ENCODE data around the gene CRACDL.
"Not testable (repeated sequence)": the region's sequence is repeated elsewhere in the genome, so short reads cannot be mapped to it uniquely, and the experiment has no call there.

The CRACDL gene

DNA sequence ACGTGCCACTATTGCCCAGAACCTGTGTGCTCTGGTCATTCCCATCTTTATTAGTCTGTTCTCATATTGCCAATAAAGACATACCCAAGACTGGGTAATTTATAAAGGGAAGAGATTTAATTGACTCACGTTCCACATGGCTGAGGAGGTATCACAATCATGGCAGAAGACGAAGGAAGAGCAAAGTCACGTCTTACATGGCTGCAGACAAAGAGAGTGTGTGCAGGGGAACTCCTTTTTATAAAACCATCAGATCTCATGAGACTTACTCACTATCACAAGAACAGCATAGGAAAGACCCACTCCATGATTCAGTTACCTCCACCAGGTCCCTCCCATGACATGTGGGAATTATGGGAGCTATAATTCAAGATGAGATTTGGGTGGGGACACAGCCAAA, 183.3 kb downstream of the CRACDL start:
- not testable (repeated sequence) for H3K4me3 ChIP-seq (ENCODE audit: low read length in 2 of 2); H3K18ac ChIP-seq (ENCODE audit: low read length); H3K14ac ChIP-seq (ENCODE audit: low read length); H2BK12ac ChIP-seq (ENCODE audit: low read length); H3K4ac ChIP-seq (ENCODE audit: low read length); H3K27ac ChIP-seq (replicated peaks; ENCODE audit: low read length); H3K4me2 ChIP-seq (ENCODE audit: insufficient read depth, low read length, poor library complexity, severe bottlenecking); H3K9me3 ChIP-seq (replicated peaks in 1 of 2; ENCODE audit: control insufficient read depth in 2 of 2, insufficient read depth in 1 of 2, low read depth in 1 of 2, low read length in 2 of 2); H3K9ac ChIP-seq (ENCODE audit: low read depth, low read length, poor library complexity); H4K8ac ChIP-seq (ENCODE audit: low read depth, low read length); H2BK120ac ChIP-seq (ENCODE audit: low read depth, low read length); H2BK15ac ChIP-seq (ENCODE audit: low read length); H2AK5ac ChIP-seq (ENCODE audit: low read depth, low read length); H3K4me1 ChIP-seq (ENCODE audit: control insufficient read depth in 2 of 2, insufficient read depth in 1 of 2, low read depth in 1 of 2, low read length in 2 of 2); H3K23ac ChIP-seq (ENCODE audit: low read depth, low read length, poor library complexity); H3K79me1 ChIP-seq (ENCODE audit: low read depth, low read length); H4K91ac ChIP-seq (ENCODE audit: low read depth, low read length, poor library complexity); H2BK5ac ChIP-seq (ENCODE audit: low read length); H3K36me3 ChIP-seq (replicated peaks in 1 of 2; ENCODE audit: control insufficient read depth in 2 of 2, insufficient read depth in 2 of 2, low read length in 2 of 2); H2AFZ ChIP-seq (ENCODE audit: low read length); DNase-seq (ENCODE audit: low spot score)
- peaks cover 0 to 12% (median 0%) of the 10 kb centered on the region in 3 experiments for H3K27me3 ChIP-seq (ENCODE audit: control insufficient read depth in 3 of 3, insufficient read depth in 3 of 3, low read depth in 1 of 3, low read length in 3 of 3)
- WGBS, 2 donors (ENCODE audit: extremely low coverage in 2 of 2, insufficient read length in 2 of 2, insufficient replicate concordance in 1 of 2) = no CpG with 5 or more reads among the region's 4 CpGs

DNA sequence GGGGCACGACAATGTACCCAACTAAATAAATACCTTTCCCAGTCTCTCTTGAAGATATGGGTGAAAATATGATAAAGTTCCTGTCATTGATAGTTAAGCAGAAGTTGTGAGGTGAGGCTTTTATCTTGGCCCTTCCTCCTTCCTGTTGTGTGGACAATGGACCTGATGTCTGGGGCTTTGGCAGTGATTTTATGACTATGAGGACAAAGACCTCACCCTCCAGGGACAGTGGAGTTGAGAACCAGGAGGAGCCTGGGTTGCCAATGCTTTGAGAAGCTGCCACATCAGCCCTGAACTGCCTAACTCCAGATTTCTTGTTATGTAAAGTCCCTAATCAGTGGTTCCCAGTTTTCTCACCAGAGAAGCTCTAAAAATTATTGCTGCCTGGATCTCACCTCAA, 184.3 kb downstream of the CRACDL start:
- H3K18ac ChIP-seq (ENCODE audit: low read length) = no peak overlapping the region

DNA sequence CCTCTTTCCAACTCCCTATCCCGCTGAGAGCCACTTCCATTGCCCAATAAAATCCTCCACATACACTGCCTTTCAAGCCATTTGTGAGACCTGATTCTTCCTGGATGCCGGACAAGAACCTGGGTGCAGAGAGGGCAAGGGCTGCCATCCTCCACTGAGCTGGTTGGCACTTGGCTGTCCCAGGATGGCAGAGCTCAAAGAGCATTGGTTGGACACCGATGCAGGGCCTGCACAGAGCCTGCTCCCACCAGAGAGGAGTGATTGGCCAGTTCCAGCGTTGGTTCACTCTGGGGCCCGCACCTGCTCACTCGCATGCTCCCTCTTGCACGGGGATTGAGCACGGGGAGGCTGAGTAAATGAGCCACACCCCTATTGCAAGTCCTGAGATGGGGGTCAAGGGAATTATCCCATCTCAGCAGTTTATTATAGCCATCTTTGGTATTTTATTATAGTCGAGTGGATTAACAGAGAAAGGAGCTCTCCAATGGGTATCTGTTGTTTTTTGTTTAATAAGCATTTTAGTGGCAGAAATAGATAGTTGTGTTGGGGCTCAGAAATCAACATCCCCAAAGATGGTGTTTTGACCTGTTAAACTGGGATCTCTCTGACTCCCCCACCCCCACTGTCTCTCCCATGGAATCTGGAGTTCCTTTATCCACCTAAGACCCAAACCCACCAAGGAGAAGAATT, 185.3 kb downstream of the CRACDL start:
- no peak overlapping the region for H3K4me2 ChIP-seq (ENCODE audit: insufficient read depth, low read length, poor library complexity, severe bottlenecking)
- no peaks in the 10 kb centered on the region for H3K79me1 ChIP-seq (ENCODE audit: low read depth, low read length)
- no peak overlapping the region for H3K23ac ChIP-seq (ENCODE audit: low read depth, low read length, poor library complexity)
- no peak overlapping the region for H4K91ac ChIP-seq (ENCODE audit: low read depth, low read length, poor library complexity)
- H3K4me1 ChIP-seq (ENCODE audit: control insufficient read depth in 2 of 2, insufficient read depth in 1 of 2, low read depth in 1 of 2, low read length in 2 of 2) = no peaks in the 10 kb centered on the region
- DNase-seq (ENCODE audit: low spot score) = no peak
- H2BK120ac ChIP-seq (ENCODE audit: low read depth, low read length) = no peak overlapping the region
- no peaks in the 10 kb centered on the region for H3K36me3 ChIP-seq (replicated peaks in 1 of 2; ENCODE audit: control insufficient read depth in 2 of 2, insufficient read depth in 2 of 2, low read length in 2 of 2)
- H2AK5ac ChIP-seq (ENCODE audit: low read depth, low read length) = no peak overlapping the region
- H3K4ac ChIP-seq (ENCODE audit: low read length) = no peak overlapping the region
- no peak overlapping the region for H2AFZ ChIP-seq (ENCODE audit: low read length)
- no peak overlapping the region for H3K18ac ChIP-seq (ENCODE audit: low read length)
- H4K8ac ChIP-seq (ENCODE audit: low read depth, low read length) = no peak overlapping the region
- H2BK15ac ChIP-seq (ENCODE audit: low read length) = no peak overlapping the region
- no peak overlapping the region for H3K4me3 ChIP-seq (ENCODE audit: low read length in 2 of 2)
- no peak overlapping the region for H3K27ac ChIP-seq (replicated peaks; ENCODE audit: low read length)
- H3K14ac ChIP-seq (ENCODE audit: low read length) = peak overlapping the region; percentile 56
- H3K9me3 ChIP-seq (replicated peaks in 1 of 2; ENCODE audit: control insufficient read depth in 2 of 2, insufficient read depth in 1 of 2, low read depth in 1 of 2, low read length in 2 of 2) = no peaks in the 10 kb centered on the region
- no peak overlapping the region for H2BK12ac ChIP-seq (ENCODE audit: low read length)
- H2BK5ac ChIP-seq (ENCODE audit: low read length) = no peak overlapping the region
- peaks cover 0 to 7% (median 0%) of the 10 kb centered on the region in 3 experiments for H3K27me3 ChIP-seq (ENCODE audit: control insufficient read depth in 3 of 3, insufficient read depth in 3 of 3, low read depth in 1 of 3, low read length in 3 of 3)
- H3K9ac ChIP-seq (ENCODE audit: low read depth, low read length, poor library complexity) = no peak overlapping the region
- WGBS, 2 donors (ENCODE audit: extremely low coverage in 2 of 2, insufficient read length in 2 of 2, insufficient replicate concordance in 1 of 2) = no CpG with 5 or more reads among the region's 9 CpGs

More for the DNA sequence above, 184.3 kb downstream of the CRACDL start:
- H3K27me3 ChIP-seq (ENCODE audit: control insufficient read depth in 3 of 3, insufficient read depth in 3 of 3, low read depth in 1 of 3, low read length in 3 of 3) = peaks cover 0 to 6% (median 0%) of the 10 kb centered on the region in 3 experiments
- no peak overlapping the region for H2BK120ac ChIP-seq (ENCODE audit: low read depth, low read length)
- H3K4me1 ChIP-seq (ENCODE audit: control insufficient read depth in 2 of 2, insufficient read depth in 1 of 2, low read depth in 1 of 2, low read length in 2 of 2) = no peaks in the 10 kb centered on the region
- no peak overlapping the region for H3K27ac ChIP-seq (replicated peaks; ENCODE audit: low read length)
- DNase-seq (ENCODE audit: low spot score) = no peak
- H3K14ac ChIP-seq (ENCODE audit: low read length) = no peak overlapping the region
- H2AFZ ChIP-seq (ENCODE audit: low read length) = no peak overlapping the region
- H3K4ac ChIP-seq (ENCODE audit: low read length) = no peak overlapping the region
- no peaks in the 10 kb centered on the region for H3K9me3 ChIP-seq (replicated peaks in 1 of 2; ENCODE audit: control insufficient read depth in 2 of 2, insufficient read depth in 1 of 2, low read depth in 1 of 2, low read length in 2 of 2)
- H3K23ac ChIP-seq (ENCODE audit: low read depth, low read length, poor library complexity) = no peak overlapping the region
- WGBS, 2 donors (ENCODE audit: extremely low coverage in 2 of 2, insufficient read length in 2 of 2, insufficient replicate concordance in 1 of 2) = no CpG with 5 or more reads among the region's 1 CpG
- H3K4me2 ChIP-seq (ENCODE audit: insufficient read depth, low read length, poor library complexity, severe bottlenecking) = no peak overlapping the region
- H3K4me3 ChIP-seq (ENCODE audit: low read length in 2 of 2) = no peak overlapping the region
- no peaks in the 10 kb centered on the region for H3K79me1 ChIP-seq (ENCODE audit: low read depth, low read length)
- no peak overlapping the region for H2AK5ac ChIP-seq (ENCODE audit: low read depth, low read length)
- no peak overlapping the region for H4K8ac ChIP-seq (ENCODE audit: low read depth, low read length)
- no peak overlapping the region for H2BK5ac ChIP-seq (ENCODE audit: low read length)
- H2BK12ac ChIP-seq (ENCODE audit: low read length) = no peak overlapping the region
- no peak overlapping the region for H2BK15ac ChIP-seq (ENCODE audit: low read length)
- no peak overlapping the region for H4K91ac ChIP-seq (ENCODE audit: low read depth, low read length, poor library complexity)
- H3K9ac ChIP-seq (ENCODE audit: low read depth, low read length, poor library complexity) = no peak overlapping the region
- H3K36me3 ChIP-seq (replicated peaks in 1 of 2; ENCODE audit: control insufficient read depth in 2 of 2, insufficient read depth in 2 of 2, low read length in 2 of 2) = no peaks in the 10 kb centered on the region

DNA sequence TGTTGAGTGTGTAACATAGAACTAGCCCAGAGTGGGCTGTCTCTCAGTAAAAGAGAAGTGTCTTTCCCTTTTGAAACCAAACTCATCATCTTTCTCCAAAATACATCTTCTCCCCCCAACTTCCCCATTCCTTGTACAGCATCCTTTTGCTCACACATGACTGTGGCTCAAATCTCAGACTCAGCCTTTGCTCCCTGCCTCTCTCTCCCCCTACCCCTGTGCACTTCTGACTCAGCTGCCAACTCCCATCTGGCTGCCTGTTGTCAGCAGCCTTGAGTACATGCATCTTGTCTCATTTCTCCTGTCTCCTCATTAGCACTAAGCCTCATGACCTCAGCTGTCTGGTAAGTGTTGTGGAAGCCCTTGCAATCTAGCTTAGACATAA, 187.0 kb downstream of the CRACDL start:
- Histone ChIP-seq H3K27ac (replicated peaks; ENCODE audit: low read length) (no peak overlapping the region), H2BK5ac (ENCODE audit: low read length) (no peak overlapping the region), H2BK15ac (ENCODE audit: low read length) (no peak overlapping the region), H4K91ac (ENCODE audit: low read depth, low read length, poor library complexity) (no peak overlapping the region), H3K23ac (ENCODE audit: low read depth, low read length, poor library complexity) (no peak overlapping the region), H3K4me1 (ENCODE audit: control insufficient read depth in 2 of 2, insufficient read depth in 1 of 2, low read depth in 1 of 2, low read length in 2 of 2) (no peaks in the 10 kb centered on the region), H3K9ac (ENCODE audit: low read depth, low read length, poor library complexity) (no peak overlapping the region), H4K8ac (ENCODE audit: low read depth, low read length) (no peak overlapping the region), H2AFZ (ENCODE audit: low read length) (no peak overlapping the region), H3K14ac (ENCODE audit: low read length) (no peak overlapping the region), H3K4me3 (ENCODE audit: low read length in 2 of 2) (no peak overlapping the region), H3K27me3 (ENCODE audit: control insufficient read depth in 3 of 3, insufficient read depth in 3 of 3, low read depth in 1 of 3, low read length in 3 of 3) (peaks cover 0 to 7% (median 2%) of the 10 kb centered on the region in 3 experiments), H2BK12ac (ENCODE audit: low read length) (no peak overlapping the region), H2BK120ac (ENCODE audit: low read depth, low read length) (no peak overlapping the region), H2AK5ac (ENCODE audit: low read depth, low read length) (no peak overlapping the region), H3K4ac (ENCODE audit: low read length) (no peak overlapping the region), H3K18ac (ENCODE audit: low read length) (no peak overlapping the region), H3K4me2 (ENCODE audit: insufficient read depth, low read length, poor library complexity, severe bottlenecking) (no peak overlapping the region), H3K79me1 (ENCODE audit: low read depth, low read length) (no peaks in the 10 kb centered on the region), H3K9me3 (replicated peaks in 1 of 2; ENCODE audit: control insufficient read depth in 2 of 2, insufficient read depth in 1 of 2, low read depth in 1 of 2, low read length in 2 of 2) (no peaks in the 10 kb centered on the region), H3K36me3 (replicated peaks in 1 of 2; ENCODE audit: control insufficient read depth in 2 of 2, insufficient read depth in 2 of 2, low read length in 2 of 2) (no peaks in the 10 kb centered on the region)
- no peak for DNase-seq (ENCODE audit: low spot score)

Measured in neuronal stem cell (in vitro differentiated cells).